WTC11 (cell line): Measurements from ENCODE around the gene FOXO1. TPM values are rescaled to one million over a fixed set of nuclear protein-coding genes. Genes with fewer than 3 reads are reported as not detected.

Source experiments
- ATAC-seq: fragments of 200-7000 bp; cut with Tn5 transposase; 2 replicates; pipeline ENCODE4 v1.10.0; 2021; ENCODE audit warnings: mild to moderate bottlenecking, moderate library complexity
- CTCF ChIA-PET: fragments of 300-600 bp; sonication (Branson Sonifier 250); formaldehyde crosslinking; loops from one replicate; lab custom pipeline; 2021; ENCODE audit warnings: antibody characterized with exemption; lab: Charles Lee
- POLR2A ChIA-PET: fragments of 350-600 bp; sonication (Branson Sonifier 250); formaldehyde crosslinking; loops from one replicate; lab custom pipeline; 2021; ENCODE audit warnings: antibody characterized with exemption; lab: Charles Lee
- DNase-seq: peaks from one replicate; pipeline ENCODE4 v3.0.0; 2021; ENCODE audit warnings: low spot score
- H3K27ac Mint-ChIP-seq: 2 replicates; pipeline ENCODE4 v1.8.0; 2021; ENCODE audit warnings: mixed read lengths
- H3K27me3 Mint-ChIP-seq: 2 replicates; pipeline ENCODE4 v1.8.0; 2021; ENCODE audit warnings: low read depth, mild to moderate bottlenecking, moderate library complexity, mixed read lengths
- H3K36me3 Mint-ChIP-seq: 2 replicates; pipeline ENCODE4 v1.8.0; 2021; ENCODE audit warnings: mixed read lengths
- H3K4me1 Mint-ChIP-seq: 2 replicates; pipeline ENCODE4 v1.8.0; 2022; ENCODE audit warnings: mixed read lengths
- H3K4me3 Mint-ChIP-seq: 2 replicates; pipeline ENCODE4 v1.8.0; 2021; ENCODE audit warnings: mild to moderate bottlenecking, moderate library complexity, mixed read lengths
- H3K9me3 Mint-ChIP-seq: 2 replicates; pipeline ENCODE4 v1.8.0; 2021; ENCODE audit warnings: mixed read lengths
- AFF4 ChIP-seq: sonication (generic); formaldehyde crosslinking; IDR thresholded peaks from 2 replicates; pipeline ENCODE4 v1.8.1; 2023; ENCODE audit warnings: mild to moderate bottlenecking, missing genetic modification reagents, borderline replicate concordance
- ATF1 ChIP-seq: sonication (generic); formaldehyde crosslinking; IDR thresholded peaks from 2 replicates; pipeline ENCODE4 v1.8.1; 2023; ENCODE audit warnings: mild to moderate bottlenecking, moderate library complexity, missing genetic modification reagents
- ATF2 ChIP-seq: sonication (generic); formaldehyde crosslinking; IDR thresholded peaks from 2 replicates; pipeline ENCODE4 v1.8.1; 2022; ENCODE audit warnings: low read depth, missing genetic modification reagents, borderline replicate concordance
- ATF6 ChIP-seq: sonication (generic); formaldehyde crosslinking; IDR thresholded peaks from 2 replicates; pipeline ENCODE4 v1.8.1; 2023; ENCODE audit warnings: mild to moderate bottlenecking, missing genetic modification reagents
- ELF4 ChIP-seq: sonication (generic); formaldehyde crosslinking; IDR thresholded peaks from 2 replicates; pipeline ENCODE4 v1.8.1; 2022; ENCODE audit warnings: low read depth, mild to moderate bottlenecking, moderate library complexity, missing genetic modification reagents
- EMX1 ChIP-seq: fragments of 250-450 bp; sonication (Bioruptor Pico); IDR thresholded peaks from 2 replicates; pipeline ENCODE4 v1.8.0; 2021; ENCODE audit warnings: mild to moderate bottlenecking
- FOXP4 ChIP-seq: sonication (generic); formaldehyde crosslinking; IDR thresholded peaks from 2 replicates; pipeline ENCODE4 v1.8.0; 2022; ENCODE audit warnings: mild to moderate bottlenecking, missing genetic modification reagents
- GABPB1 ChIP-seq: sonication (generic); formaldehyde crosslinking; IDR thresholded peaks from 2 replicates; pipeline ENCODE4 v1.8.1; 2023; ENCODE audit warnings: mild to moderate bottlenecking, missing genetic modification reagents
- IRF1 ChIP-seq: sonication (generic); formaldehyde crosslinking; IDR thresholded peaks from 2 replicates; pipeline ENCODE4 v1.8.0; 2023; ENCODE audit warnings: missing genetic modification reagents
- JAZF1 ChIP-seq: fragments of 250-450 bp; sonication (Bioruptor Pico); IDR thresholded peaks from 2 replicates; pipeline ENCODE4 v1.9.0; 2021; ENCODE audit warnings: moderate library complexity, mild to moderate bottlenecking, inconsistent platforms
- KAT7 ChIP-seq: sonication (generic); formaldehyde crosslinking; IDR thresholded peaks from 2 replicates; pipeline ENCODE4 v1.8.1; 2023; ENCODE audit warnings: missing genetic modification reagents, mild to moderate bottlenecking, borderline replicate concordance
- NR1H2 ChIP-seq: sonication (generic); formaldehyde crosslinking; IDR thresholded peaks from 2 replicates; pipeline ENCODE4 v1.9.0; 2021; ENCODE audit warnings: mild to moderate bottlenecking, moderate library complexity, missing genetic modification reagents
- PRDM15 ChIP-seq: sonication (generic); formaldehyde crosslinking; IDR thresholded peaks from 2 replicates; pipeline ENCODE4 v1.8.0; 2022; ENCODE audit warnings: missing genetic modification reagents
- SMAD4 ChIP-seq: sonication (generic); formaldehyde crosslinking; IDR thresholded peaks from 2 replicates; pipeline ENCODE4 v1.8.0; 2022; ENCODE audit warnings: mild to moderate bottlenecking, missing genetic modification reagents
- USF2 ChIP-seq: sonication (generic); formaldehyde crosslinking; IDR thresholded peaks from 2 replicates; pipeline ENCODE4 v1.8.1; 2023; ENCODE audit warnings: mild to moderate bottlenecking, missing genetic modification reagents, moderate library complexity
- ZNF512 ChIP-seq: sonication (generic); formaldehyde crosslinking; IDR thresholded peaks from 2 replicates; pipeline ENCODE4 v1.8.1; 2022; ENCODE audit warnings: missing genetic modification reagents, borderline replicate concordance
- total RNA-seq: library from RNA; stranded (reverse); gene quantifications from 3 replicates; pipeline ENCODE4 v1.2.3, GENCODE V29; 2021

Gene FOXO1
- total RNA-seq, 1 experiment from 2014 or later = 37.9 TPM

GRCh38 chr13:40609972-40610726 is 56.3 kb downstream of the FOXO1 start (continued):
- no peak for TF ChIP-seq PRDM15

GRCh38 chr13:40608308-40608707 is 58.1 kb downstream of the FOXO1 start:
- peaks cover 64% of the 10 kb centered on the region for H3K4me1 Mint-ChIP-seq
- ChIA-PET CTCF (interaction anchor here (1.1 kb wide), 1 partner anchor 32 kb away, joined by 3 read pairs; no protein-coding TSS in a partner anchor), POLR2A (no interaction called here)
- no peak for ATAC-seq
- H3K27ac Mint-ChIP-seq = no peak overlapping the region
- peaks cover 10% of the 10 kb centered on the region for H3K36me3 Mint-ChIP-seq
- no peaks in the 10 kb centered on the region for H3K27me3 Mint-ChIP-seq
- H3K9me3 Mint-ChIP-seq = peaks cover 7% of the 10 kb centered on the region
- no peak for DNase-seq
- TF ChIP-seq SMAD4 = no peak
- no peak for TF ChIP-seq ATF1 (CRISPR knock-in tag)
- TF ChIP-seq ATF2 (CRISPR knock-in tag) = no peak
- TF ChIP-seq USF2 = no peak
- TF ChIP-seq IRF1 = no peak
- no peak for TF ChIP-seq AFF4 (CRISPR knock-in tag)
- no peak for TF ChIP-seq ZNF512
- TF ChIP-seq ATF6 = no peak
- TF ChIP-seq NR1H2 (CRISPR knock-in tag) = no peak
- no peak for TF ChIP-seq GABPB1
- TF ChIP-seq KAT7 (CRISPR knock-in tag) = no peak
- TF ChIP-seq ELF4 (CRISPR knock-in tag) = no peak
- TF ChIP-seq JAZF1 (CRISPR knock-in tag) = no peak
- no peak for TF ChIP-seq FOXP4 (CRISPR knock-in tag)
- no peak for TF ChIP-seq EMX1 (CRISPR knock-in tag)
- no peak overlapping the region for H3K4me3 Mint-ChIP-seq
